GM19099 (cell line): ENCODE results near the gene SRP68.

Experiments
- POLR2A ChIP-seq: IDR thresholded peaks from 3 replicates; pipeline ENCODE4 v1.6.1; 2011; ENCODE audit warnings: low read depth; ENCODE audit not compliant: insufficient read length; ENCODE audit errors: extremely low read depth

SRP68 gene

DNA sequence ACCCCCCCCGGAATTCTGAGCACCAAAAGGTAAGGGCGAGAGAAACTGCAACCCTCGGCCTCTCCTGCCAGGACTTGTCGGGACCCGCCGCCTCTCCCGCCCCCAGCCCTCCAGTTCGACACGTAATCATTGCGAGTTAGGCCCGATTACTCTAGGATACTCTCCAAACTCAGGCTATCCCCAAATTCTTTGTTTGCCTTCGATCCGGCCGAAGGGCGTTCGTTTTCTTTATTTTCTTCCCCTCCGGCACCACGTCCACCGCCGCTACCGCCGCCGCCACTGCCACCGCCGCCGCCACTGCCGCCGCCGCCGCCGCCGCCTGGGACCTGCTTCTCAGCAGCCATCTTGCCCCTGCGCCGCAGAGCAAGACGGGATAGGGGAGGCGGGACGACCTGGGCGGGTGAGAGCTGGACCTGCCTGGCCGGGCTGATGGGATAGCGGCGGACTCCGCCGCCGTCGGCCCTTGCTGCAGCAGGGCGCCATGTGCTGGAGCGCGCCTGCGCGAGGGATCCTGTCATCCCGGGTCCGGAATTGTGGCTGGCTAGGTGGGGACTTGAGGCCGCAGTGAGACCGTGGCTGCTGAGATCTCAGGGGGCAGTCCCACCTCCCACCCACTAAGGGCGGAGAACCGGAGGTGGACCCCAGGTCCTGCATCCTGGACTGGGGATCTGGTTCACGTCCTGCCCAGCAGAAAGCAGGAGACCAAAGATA lies at the start of gene SRP68:
TSS of gene SRP68 (minus strand) at position 370 of the 711 bp plus-strand sequence. CDS start at position 344, 26 bp downstream.
- peak; percentile 83 for TF ChIP-seq POLR2A

- no peak for TF ChIP-seq POLR2A
These were observed 49.7 kb upstream of the SRP68 start for GRCh38 chr17:76121932-76122430.

- no peak for TF ChIP-seq POLR2A
These were observed 48.3 kb upstream of the SRP68 start for GRCh38 chr17:76120658-76121008.

GRCh38 chr17:76119409-76120371 lies 47.4 kb upstream of the SRP68 start:
- no peak for TF ChIP-seq POLR2A

- TF ChIP-seq POLR2A: no peak
These were observed 42.9 kb upstream of the SRP68 start for GRCh38 chr17:76115138-76115754.

GRCh38 chr17:76111956-76112355 lies 39.6 kb upstream of the SRP68 start:
- no peak for TF ChIP-seq POLR2A

DNA sequence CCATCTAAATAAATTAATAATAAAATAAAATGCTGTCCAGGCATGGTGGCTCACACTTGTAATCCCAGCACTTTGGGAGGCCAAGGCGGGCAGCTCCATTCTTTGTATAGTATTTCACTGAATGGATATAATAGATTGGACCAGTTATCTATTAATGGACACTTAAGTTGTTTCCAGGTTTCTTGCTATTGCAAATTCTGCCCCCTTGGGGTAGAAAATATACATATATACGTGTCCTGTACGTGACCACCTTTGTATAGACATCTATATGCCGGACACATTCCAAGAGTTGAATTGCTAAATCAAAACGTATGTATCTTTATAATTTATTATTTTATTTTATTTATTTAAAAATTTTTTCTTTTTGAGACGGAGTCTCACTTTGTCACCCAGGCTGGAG lies 35.2 kb upstream of the SRP68 start:
- no peak for TF ChIP-seq POLR2A

DNA sequence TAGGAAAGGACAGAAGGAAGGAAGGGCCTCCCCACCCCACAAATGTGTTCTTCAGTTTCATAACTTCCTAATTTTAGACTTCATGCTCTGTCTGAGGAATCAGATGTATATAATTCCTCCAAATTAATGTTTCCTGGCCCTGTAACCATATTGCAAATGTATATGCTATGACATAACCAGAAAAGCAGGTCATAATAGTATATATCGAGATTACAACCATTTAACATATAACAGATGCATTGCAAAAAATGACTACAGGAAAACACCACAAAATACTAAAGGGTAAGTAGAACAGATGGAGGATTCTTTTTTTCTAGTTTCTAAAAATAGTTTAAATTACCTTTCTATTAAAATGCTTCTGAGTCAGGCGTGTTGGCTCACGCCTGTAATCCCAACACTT lies 34.4 kb upstream of the SRP68 start:
- TF ChIP-seq POLR2A: no peak

DNA sequence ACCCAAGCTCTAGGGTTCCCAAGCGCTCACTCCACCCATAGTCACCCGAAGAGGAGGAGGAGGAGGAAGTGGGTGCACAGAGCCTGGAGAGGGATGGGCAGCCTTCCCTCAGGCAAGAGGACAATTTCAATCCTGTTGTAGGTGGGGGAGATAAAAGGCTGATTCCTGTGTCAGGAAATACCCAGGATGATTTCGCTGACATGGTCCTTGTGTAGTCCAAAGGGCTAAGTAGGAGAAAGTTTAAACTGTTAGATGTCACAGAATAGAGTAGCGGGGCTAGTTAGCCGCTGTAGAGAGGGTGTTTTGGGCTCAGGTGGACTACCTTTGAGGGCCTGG lies 32.5 kb upstream of the SRP68 start:
- no peak for TF ChIP-seq POLR2A

DNA sequence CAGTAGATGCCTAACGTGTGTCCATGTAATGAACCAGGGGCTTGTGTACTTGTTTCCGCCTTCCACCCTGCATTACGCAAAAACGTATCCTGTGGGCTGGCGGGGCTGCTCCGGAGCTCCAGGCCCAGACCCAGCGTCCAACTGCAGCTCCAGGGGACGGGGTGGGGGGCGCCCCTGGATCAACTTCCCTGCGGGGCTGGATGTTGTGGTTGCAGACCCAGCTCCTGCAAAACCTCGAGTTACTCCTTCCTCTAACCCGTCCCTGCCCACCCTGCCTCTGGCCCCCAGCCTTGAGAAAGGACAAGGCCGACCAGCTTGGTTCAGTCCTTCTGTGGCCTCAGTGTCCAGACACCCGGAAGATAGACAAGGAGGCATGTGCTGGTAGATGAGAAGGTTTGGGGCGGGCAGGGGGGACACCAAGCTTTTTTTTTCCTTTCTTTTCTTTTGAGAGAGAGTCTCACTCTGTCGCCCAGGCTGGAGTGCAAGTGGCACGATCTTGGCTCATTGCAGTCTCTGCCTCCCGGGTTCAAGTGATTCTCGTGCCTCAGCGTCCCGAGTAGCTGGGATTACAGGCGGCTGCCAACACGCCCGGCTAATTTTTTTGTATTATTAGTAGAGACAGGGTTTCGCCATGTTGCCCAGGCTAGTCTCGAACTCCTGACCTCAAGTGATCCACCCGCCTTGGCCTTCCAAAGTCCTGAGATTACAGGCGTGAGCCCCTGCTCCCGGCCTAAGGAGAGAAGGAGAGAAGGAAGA lies 32.0 kb upstream of the SRP68 start:
- TF ChIP-seq POLR2A: no peak

- TF ChIP-seq POLR2A: peak; percentile 84
These were observed 31.2 kb upstream of the SRP68 start, which contains the start of gene EXOC7 for GRCh38 chr17:76103274-76104139. TSS of gene EXOC7 (minus strand) at chr17:76103787. CDS start at chr17:76103692, 95 bp downstream.

- no peak for TF ChIP-seq POLR2A
These were observed 30.6 kb upstream of the SRP68 start for GRCh38 chr17:76102944-76103273.

DNA sequence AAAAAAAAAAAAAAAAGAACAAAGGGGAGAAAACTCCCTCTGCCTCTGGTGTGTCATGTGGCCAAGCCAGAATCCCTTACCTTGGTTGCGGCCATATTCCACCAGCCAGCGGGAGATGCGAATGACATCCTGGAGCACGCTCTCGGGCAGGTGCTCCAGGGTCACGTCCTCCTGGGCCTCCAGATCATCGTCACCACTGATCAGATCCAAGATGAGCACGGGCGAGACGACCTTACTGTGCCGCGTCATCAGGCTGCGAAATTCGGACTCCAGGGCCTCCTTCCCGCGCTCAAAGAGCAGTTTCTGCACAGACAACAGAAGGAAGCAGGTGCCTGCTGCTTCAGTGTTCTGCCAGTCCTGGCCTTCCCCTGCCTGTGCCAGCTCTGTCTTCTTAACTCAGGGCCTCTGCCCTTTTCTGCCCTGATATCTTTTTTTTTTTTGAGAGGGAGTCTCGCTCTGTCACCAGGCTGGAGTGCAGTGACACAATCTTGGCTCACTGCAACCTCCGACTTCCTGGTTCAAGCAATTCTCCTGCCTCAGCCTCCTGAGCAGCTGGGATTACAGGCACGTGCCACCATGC lies 25.5 kb upstream of the SRP68 start:
- TF ChIP-seq POLR2A: no peak
